Kidney tubule cell (primary cell): ENCODE results near the gene TLNRD1.
A peak's percentile ranks its signal among the peaks of the same experiment; 100 is the strongest.

Experiments used
- DNase-seq: peaks from one replicate; pipeline ENCODE4 v3.0.0-alpha.2; 2018; ENCODE audit warnings: low spot score

The TLNRD1 gene

DNA sequence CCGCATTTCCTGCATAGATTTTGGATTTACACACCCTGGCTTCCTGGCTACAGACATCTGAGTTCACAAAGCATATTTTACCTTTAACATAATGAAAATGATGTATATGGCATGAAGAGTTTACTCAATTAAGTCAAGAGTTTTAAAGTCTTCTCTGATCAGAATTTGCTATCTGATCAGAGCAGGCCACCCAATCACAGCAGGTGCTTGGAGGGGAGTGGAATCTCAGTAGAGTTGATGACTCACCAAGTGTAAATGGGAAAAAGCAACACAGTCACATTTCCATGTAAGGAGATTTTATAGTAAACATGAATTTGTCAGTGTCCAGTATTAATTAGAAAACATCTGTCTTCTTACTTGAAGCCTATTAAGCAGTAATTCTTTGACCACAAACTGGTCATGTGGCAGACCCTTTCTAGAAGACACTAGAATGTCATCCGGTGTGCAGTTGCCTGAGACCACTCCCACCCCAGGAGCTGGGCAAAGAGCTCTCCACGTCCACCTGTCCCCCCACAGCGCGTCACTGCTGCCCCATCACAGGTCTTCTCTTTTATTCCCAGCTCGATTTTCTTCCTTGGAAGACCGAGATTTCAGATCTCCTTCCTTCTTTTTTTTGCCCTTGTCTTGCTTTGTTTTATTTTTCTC is 21.9 kb upstream of the TLNRD1 start:
- peak; percentile 43 for DNase-seq

DNA sequence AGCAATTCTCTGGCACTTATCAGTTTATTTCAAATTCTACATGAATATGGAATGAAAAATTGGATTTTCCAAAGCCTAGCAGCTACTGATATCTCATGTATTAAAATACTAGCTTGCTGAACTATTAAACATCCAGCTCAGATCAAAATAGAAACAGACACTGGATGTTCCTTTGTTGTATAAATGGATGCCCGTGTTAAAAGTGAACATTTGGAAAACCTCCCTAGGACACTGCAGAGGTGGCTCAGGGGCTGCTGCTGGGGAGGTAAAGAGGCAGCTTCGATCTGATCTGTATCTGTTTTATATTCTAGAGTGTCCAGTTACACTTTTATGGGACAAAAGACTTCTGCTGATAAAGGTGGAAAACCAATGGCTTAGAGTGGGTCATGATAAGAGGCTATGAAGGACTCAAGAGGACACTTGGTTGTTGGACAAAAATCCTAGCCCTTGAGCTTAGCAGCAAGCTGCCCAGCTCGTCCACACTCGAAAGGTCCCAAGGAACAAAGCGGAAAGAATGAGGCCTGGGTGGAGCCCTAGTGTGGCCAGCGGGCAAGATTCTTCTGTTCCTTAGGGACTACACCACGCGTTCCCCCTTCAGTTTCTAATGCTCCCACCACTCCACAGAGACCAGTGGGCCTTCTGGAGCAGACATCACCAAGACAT is 21.1 kb upstream of the TLNRD1 start:
- no peak for DNase-seq

GRCh38 chr15:80982205-80982604 is 18.5 kb upstream of the TLNRD1 start:
- DNase-seq = no peak

DNA sequence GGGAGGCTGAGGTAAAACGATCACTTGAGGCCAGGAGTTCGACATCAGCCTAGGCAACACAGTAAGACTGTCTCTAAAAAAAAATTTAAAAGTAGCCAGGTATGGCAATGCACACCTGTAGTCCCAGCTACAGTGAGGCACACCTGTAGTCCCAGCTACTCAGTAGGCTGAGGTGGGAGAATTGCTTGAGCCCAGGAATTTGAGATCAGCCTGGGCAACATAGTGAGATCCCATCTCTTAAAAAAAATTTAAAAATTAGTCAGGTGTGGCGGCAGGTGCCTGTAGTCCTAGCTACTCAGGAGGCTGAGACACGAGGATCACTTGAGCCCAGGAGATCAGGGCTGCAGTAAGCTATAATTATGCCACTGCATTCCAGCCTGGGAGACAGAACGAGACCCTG is 17.9 kb upstream of the TLNRD1 start:
- DNase-seq = no peak

DNA sequence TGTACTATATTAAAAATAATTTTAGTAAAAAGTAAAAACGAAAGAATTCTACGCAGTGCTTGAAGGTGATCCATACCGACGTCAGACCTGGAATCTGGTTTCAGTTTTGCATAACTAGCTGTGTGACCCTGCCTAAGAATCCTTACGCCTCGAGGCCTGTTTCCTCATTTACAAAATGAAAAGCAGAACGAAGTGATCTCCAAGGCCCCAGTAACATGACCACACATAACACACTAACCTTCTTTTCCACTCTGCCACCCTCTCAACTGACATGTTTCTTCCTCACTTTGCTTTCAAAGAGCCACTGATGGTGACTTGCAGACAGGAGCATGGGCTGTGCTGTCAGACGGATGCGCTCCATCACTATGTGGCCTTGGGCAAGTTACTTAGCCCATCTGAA is 15.9 kb upstream of the TLNRD1 start:
- DNase-seq = no peak

DNA sequence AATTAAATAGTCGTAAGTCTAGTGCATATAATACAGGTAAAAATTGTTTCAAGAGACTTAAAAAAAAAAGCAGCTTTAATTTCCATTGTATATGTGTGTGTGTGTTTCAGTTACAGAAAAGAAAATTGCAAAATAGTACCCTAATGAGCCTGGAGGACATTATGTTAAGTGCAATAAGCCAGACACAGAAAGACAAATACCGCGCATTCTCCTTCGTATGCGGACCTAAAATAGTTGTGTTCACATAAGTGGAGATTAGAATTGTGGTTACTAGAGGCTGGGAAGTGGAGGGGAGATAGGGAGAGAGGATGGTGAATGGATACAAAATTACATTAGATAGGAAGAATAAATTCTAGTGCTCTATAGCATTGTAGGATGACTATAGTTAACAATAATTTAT is 14.7 kb upstream of the TLNRD1 start:
- DNase-seq = no peak

GRCh38 chr15:80986487-80986886 is 14.2 kb upstream of the TLNRD1 start:
- no peak for DNase-seq

- DNase-seq = no peak
Observed at GRCh38 chr15:80988148-80988796, 12.5 kb upstream of the TLNRD1 start.

GRCh38 chr15:80989081-80989517 is 11.6 kb upstream of the TLNRD1 start:
- peak; percentile 47 for DNase-seq

- DNase-seq = peak; percentile 96
Observed at GRCh38 chr15:80989518-80990478, 10.9 kb upstream of the TLNRD1 start, which contains the start of gene MESD. Gene MESD, minus strand, starts transcription at chr15:80989819. Its CDS starts 28 bp downstream, at chr15:80989791.

- DNase-seq = peak; percentile 27
Observed at GRCh38 chr15:80990955-80991354, 9.8 kb upstream of the TLNRD1 start.

DNA sequence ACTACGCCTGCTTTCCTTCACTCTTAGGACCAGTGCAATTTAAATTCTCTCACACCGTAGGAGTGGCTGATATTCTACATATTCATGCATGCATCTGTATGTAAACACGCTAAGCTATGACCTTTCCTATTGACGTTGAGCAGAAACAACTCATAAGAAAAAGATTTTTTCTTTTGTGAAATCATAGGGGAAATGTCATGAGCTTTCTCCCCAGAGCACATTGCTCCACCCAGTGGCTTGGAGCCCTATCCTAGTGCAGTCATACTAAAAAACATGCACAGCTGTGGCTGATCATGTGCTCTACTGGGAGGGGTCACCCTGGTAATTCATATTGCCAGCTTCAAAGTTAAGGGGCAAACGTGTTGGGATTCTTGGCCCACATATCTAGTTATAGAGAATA is 9.3 kb upstream of the TLNRD1 start:
- no peak for DNase-seq

- DNase-seq = no peak
Observed at GRCh38 chr15:80992006-80992405, 8.7 kb upstream of the TLNRD1 start.

- peak; percentile 50 for DNase-seq
Observed at GRCh38 chr15:80992441-80992840, 8.3 kb upstream of the TLNRD1 start.

- DNase-seq = peak; percentile 30
Observed at GRCh38 chr15:80996247-80996646, 4.5 kb upstream of the TLNRD1 start.

GRCh38 chr15:80997692-80998091 is 3.0 kb upstream of the TLNRD1 start:
- DNase-seq = peak; percentile 57

- no peak for DNase-seq
Observed at GRCh38 chr15:80998251-80998650, 2.5 kb upstream of the TLNRD1 start.

DNA sequence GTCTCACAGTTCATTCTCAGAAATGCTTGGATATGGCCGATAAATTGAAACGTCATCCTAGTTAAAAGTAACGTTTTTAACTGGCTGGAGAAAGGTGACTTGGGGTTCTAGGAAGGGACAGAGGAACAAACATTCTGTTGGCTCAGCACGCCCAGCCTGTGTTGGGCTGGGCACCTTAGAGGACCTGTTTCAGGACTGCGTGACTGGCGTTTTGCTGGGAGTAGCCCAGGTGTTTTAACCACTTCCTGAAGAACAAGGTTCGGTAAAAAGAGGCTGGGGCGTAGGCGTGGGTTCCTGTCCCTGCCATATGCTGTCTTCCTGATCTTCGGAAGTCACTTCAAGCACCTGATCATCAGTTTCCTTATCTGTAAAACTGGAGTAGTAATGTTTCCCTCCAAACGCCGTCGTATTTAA is 1.1 kb upstream of the TLNRD1 start:
- DNase-seq = peak; percentile 63

- peak; percentile 23 for DNase-seq
Observed at GRCh38 chr15:81000144-81000623, 539 bp upstream of the TLNRD1 start.

DNA sequence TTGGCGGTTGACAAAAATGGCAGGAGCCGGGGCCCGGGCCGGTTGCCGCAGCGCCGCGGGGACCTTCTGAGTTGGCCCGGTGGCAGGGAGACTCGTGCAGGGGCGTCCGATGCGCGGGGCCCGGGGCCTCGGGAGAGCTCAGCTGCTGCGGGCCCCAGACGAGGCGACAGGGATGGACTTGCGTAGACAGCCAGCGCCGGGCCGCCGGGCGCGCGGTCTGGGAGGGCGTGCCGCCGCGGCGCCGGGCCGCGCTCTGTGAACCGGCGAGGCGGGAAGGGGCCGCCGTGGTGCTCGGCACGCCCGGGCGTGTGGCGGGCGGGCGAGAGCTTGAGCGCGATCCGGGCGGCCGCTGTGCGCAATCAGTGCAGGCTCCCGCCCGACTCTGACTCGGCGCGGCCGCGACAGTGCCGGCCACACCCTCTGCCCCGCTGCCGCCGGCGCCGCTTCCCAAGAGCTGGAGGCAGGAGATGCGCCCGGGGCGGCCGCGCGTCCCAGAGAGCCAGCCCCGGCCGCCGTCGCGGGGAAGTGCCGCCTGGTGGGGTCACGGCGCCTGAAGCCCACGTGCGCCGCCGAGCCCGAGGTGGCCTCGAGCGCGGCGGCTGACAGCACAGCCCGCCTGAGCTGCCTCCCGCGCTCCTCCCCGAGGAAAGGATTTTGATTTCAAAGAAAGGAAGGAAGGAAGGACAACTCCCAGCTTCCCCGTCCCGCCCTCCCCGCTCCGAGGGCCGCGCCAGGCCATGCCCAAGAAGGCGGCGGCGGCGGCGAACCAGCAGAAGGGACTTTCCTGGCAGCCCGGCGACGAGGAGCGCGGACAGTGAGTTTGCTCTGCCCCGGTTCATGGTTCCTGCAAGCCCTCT is 657 bp downstream of the TLNRD1 start:
- peak; percentile 68 for DNase-seq

DNA sequence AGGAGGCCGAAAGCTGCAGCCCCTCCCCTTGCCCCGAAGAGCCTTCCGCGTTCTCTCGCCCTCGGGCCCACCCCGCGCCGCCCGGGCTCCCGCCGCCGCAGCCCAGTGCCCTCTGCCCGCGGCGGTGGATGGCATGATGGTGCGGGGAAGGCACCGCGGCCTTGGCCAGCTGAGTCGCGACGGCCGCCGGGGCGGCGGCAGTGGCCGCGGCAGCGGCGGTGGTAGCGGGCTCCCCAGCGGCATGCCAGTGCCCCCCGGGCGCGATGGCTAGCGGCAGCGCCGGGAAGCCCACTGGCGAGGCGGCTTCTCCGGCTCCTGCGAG is 1.2 kb downstream of the TLNRD1 start:
- no peak for DNase-seq
